ENCODE measurements around the gene CYSTM1. TPM values are rescaled to one million over a fixed set of nuclear protein-coding genes. Genes with fewer than 3 reads are reported as not detected.
A peak's percentile ranks its signal among the peaks of the same experiment; 100 is the strongest.

CYSTM1 gene
- polyA plus RNA-seq, 3 donors, result 67.3 to 74.9 (median 71.4) TPM

- no peak for DNase-seq (ENCODE audit: low read depth in 3 of 3, low spot score in 2 of 3)
Observed at GRCh38 chr5:140230373-140230772, 55.4 kb downstream of the CYSTM1 start.

GRCh38 chr5:140232731-140233130 lies 57.7 kb downstream of the CYSTM1 start:
- DNase-seq (ENCODE audit: low read depth in 3 of 3, low spot score in 2 of 3), result no peak

GRCh38 chr5:140234377-140234989 lies 59.5 kb downstream of the CYSTM1 start:
- no peak for DNase-seq (ENCODE audit: low read depth in 3 of 3, low spot score in 2 of 3)

GRCh38 chr5:140235791-140236551 lies 61.0 kb downstream of the CYSTM1 start:
- no peak for DNase-seq (ENCODE audit: low read depth in 3 of 3, low spot score in 2 of 3)

GRCh38 chr5:140236891-140237598 lies 62.1 kb downstream of the CYSTM1 start:
- DNase-seq (ENCODE audit: low read depth in 3 of 3, low spot score in 2 of 3), result no peak

- no peak for DNase-seq (ENCODE audit: low read depth in 3 of 3, low spot score in 2 of 3)
Observed at GRCh38 chr5:140238756-140239155, 63.8 kb downstream of the CYSTM1 start.

GRCh38 chr5:140239461-140239860 lies 64.5 kb downstream of the CYSTM1 start:
- DNase-seq (ENCODE audit: low read depth in 3 of 3, low spot score in 2 of 3), result no peak

- DNase-seq (ENCODE audit: low read depth in 3 of 3, low spot score in 2 of 3), result no peak
Observed at GRCh38 chr5:140239939-140240700, 65.1 kb downstream of the CYSTM1 start.

GRCh38 chr5:140240987-140241706 lies 66.2 kb downstream of the CYSTM1 start:
- DNase-seq (ENCODE audit: low read depth in 3 of 3, low spot score in 2 of 3), result peak in 1 of 3 donors; percentile 60

- DNase-seq (ENCODE audit: low read depth in 3 of 3, low spot score in 2 of 3), result no peak
Observed at GRCh38 chr5:140242099-140242498, 67.1 kb downstream of the CYSTM1 start.

- no peak for DNase-seq (ENCODE audit: low read depth in 3 of 3, low spot score in 2 of 3)
Observed at GRCh38 chr5:140242890-140243585, 68.0 kb downstream of the CYSTM1 start.

- no peak for DNase-seq (ENCODE audit: low read depth in 3 of 3, low spot score in 2 of 3)
Observed at GRCh38 chr5:140243706-140244250, 68.8 kb downstream of the CYSTM1 start.

- DNase-seq (ENCODE audit: low read depth in 3 of 3, low spot score in 2 of 3), result peak in 2 of 3 donors; percentile 56 to 72
Observed at GRCh38 chr5:140244525-140245025, 69.6 kb downstream of the CYSTM1 start.

GRCh38 chr5:140245341-140245740 lies 70.4 kb downstream of the CYSTM1 start:
- DNase-seq (ENCODE audit: low read depth in 3 of 3, low spot score in 2 of 3), result no peak

- DNase-seq (ENCODE audit: low read depth in 3 of 3, low spot score in 2 of 3), result no peak
Observed at GRCh38 chr5:140245926-140246325, 70.9 kb downstream of the CYSTM1 start.

- DNase-seq (ENCODE audit: low read depth in 3 of 3, low spot score in 2 of 3), result no peak
Observed at GRCh38 chr5:140246378-140247122, 71.6 kb downstream of the CYSTM1 start.

- no peak for DNase-seq (ENCODE audit: low read depth in 3 of 3, low spot score in 2 of 3)
Observed at GRCh38 chr5:140248414-140248813, 73.4 kb downstream of the CYSTM1 start.

- no peak for DNase-seq (ENCODE audit: low read depth in 3 of 3, low spot score in 2 of 3)
Observed at GRCh38 chr5:140249536-140249935, 74.5 kb downstream of the CYSTM1 start.

Data from right renal cortex interstitium (tissue), 3 donors.